Endometrial microvascular endothelial cells (primary cell): Measurements from ENCODE around the gene MYO10. TPM values are rescaled to one million over a fixed set of nuclear protein-coding genes. Genes with fewer than 3 reads are reported as not detected.

Experiments used
- in situ Hi-C: cut with HindIII; loops from 2 replicates; pipeline ENCODE4 v1.10.0; 2017; ENCODE audit warnings: low sequenced_read_pairs, low pct_unique_long_range_greater_than_20kb; ENCODE audit errors: inconsistent ontology term
- total RNA-seq: library from RNA; depleted of rRNA; stranded (reverse); fragments of >200 nt; gene quantifications from one replicate; pipeline ENCODE4 v1.2.3, GENCODE V29; 2015; ENCODE audit errors: inconsistent ontology term

Gene MYO10
- total RNA-seq, 1 donor from 2014 or later = 36.3 TPM

DNA sequence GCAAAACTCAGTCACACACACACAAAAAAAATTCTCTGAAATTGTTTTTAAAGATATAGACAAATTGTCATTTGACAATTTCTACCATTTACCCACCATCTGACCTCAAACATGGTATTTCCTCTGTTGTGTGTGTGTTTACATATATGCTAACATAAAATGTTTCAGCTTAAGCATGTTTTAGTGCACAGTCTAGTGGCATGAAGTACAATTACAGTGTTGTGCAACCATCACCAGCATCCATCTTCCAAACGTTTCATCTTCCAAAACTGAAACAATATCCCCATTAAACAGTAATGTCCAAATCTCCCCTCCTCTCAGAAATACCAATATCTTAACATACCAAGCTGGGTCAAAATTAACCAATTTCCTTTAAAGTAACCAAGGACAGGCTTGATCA lies 65.2 kb downstream of the MYO10 start:
- in situ Hi-C loops = no loop called here

DNA sequence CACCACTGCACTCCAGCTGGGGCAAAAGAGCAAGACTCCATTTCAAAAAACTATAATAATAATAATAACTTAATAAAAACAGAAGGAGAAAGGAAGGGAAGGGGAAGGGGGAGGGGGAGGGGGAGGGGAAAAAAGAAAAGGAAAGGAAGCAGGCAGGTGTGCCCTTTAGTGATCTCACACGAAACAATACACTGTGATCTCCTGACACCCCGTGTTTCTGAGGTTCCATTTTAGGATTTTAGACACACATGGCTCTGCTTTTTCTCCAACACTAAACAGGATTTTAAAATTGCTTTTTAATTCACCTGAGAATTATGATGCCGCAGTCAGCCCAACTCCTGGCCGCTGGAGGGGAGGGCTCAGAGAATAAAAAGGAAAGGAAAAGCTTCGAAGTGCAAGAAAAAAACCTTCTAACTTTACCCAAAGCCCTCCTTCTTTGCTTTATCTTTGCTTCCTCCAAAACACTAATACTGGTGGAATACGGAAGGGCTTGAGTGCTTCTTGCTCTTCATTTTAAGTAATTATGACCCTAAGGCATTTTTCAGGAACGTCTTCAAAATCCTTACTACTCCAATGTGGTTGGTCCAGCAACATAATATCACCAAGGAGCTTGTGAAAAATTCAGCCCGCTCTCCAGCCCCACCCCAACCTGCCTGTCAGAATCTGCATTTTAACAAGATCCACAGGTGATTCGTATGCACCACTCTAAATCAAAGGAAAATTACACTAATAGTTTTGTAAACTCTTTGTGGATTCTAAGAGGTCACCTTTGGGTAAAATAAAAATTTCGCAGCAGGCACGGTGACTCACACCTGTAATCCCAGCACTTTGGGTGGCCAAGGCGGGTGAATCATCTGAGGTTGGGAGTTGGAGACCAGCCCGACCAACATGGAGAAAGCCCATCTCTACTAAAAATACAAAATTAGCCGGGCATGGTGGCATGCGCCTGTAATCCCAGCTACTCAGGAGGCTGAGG lies 66.0 kb downstream of the MYO10 start:
- in situ Hi-C loops = no loop called here

DNA sequence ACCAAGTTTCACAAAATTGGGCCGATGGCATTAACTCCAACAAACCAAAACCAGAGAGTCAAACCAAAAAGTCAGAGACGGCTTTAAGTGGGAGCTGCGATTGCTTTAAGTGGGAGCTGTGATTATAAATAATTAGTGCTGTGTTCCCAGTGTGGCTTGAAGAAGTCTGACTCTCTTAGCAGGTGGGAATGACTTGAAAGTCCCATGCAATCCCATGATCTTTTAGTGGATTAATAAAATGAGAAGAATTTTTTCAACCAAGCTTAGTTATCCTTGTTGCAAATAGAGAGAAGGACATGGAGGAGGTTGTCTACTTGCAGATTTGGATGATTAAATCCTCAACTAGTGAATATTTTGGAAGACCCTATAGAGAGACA lies 68.5 kb downstream of the MYO10 start:
- in situ Hi-C loops = no loop called here

DNA sequence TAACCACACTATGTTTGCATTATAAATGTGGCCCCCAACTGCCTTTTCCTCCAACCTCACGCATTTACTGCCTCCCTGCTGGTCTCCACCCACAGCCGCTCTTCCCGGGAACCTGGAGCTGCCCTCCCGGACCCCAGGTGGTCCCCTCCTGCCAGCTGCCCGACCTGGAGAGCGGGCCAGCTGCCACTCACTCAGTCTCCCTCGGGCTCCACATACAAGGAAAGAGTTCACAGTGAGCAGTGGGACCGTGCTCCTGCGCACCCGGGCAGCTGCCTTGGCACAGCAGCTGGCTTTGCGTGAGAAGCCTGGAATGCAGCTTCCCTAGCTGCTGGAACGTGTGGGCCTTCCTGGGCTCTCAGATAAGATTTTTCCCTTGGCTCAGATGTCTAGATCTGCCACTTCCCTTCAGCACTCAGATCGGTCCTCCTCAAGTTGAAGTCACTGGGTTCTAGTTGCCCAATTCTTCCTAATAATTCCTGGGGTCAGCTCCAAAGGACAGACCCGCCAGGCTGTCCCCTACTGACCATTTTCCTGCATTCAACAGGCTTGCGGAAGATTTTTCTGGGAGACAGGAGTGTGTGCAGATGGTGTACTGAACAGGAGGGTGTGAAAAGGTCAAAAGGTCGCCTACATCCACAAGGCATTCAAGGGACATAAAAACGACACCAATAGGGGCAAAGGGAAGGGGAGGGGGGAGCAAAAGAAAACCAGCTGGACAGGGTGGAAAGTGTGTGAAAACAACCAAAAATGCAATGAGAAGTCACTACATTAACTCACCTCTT lies 69.1 kb downstream of the MYO10 start:
- in situ Hi-C loops = no loop called here

DNA sequence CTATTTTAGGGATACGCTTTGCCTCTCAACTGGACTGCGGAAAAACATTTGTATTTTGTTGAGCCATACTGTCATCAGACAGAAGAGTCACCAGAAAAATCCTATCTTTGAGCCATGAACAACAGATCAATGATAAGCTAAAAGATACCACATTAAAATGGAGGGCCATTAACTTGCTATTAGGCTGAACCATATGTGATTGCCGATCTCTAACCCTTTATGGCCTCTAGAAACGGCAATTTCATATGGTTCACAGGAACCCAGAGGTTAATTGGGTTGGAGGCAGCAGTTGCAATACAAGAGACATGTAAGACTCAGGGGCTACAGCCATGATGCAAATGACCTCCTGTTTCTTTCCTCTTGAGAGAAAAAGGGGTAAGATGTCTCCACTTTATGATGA lies 69.8 kb downstream of the MYO10 start:
- in situ Hi-C loops = no loop called here

DNA sequence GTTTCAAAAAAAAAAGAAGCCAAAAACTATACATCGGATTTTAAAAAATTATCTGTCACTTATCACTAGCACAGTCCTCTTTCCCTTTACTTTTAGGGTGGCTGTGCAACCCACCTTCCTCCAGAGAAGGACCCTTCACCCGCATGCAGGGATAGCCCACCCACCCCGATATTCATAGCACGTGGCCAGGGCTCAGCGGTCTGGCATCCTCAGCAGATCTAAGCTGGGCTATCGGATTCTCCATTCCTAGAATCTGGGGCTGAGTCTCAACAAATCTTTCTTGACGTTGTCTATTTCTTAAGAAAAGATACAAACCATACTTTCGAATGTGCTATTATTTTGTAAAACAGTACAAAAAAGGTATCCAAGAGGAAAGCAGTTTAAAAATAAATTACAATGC lies 70.9 kb downstream of the MYO10 start:
- in situ Hi-C loops = no loop called here

DNA sequence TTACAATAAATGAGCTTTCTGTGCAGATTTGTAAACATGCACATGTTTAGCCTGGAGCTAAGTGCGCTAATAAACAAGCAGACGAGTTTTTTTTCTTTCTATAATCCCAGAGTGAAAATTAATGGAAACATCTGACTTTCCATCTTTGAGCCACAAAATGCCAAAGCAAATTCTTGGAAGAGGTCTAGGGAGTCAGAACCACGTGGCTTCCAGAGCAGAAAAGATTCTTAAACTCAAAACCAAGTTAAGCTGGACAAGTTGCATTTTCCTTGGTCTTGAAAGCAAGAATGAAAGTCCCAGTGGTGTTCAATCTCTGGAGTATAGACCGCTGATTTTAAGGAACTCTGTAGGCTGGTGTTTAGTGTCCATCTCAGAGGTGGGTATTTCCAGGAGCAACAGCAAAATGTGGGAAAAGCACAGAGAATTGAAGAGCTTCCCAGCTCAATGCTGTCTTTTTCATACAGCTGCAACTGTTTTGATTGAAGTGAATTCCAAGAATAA lies 71.4 kb downstream of the MYO10 start:
- in situ Hi-C loops = no loop called here

DNA sequence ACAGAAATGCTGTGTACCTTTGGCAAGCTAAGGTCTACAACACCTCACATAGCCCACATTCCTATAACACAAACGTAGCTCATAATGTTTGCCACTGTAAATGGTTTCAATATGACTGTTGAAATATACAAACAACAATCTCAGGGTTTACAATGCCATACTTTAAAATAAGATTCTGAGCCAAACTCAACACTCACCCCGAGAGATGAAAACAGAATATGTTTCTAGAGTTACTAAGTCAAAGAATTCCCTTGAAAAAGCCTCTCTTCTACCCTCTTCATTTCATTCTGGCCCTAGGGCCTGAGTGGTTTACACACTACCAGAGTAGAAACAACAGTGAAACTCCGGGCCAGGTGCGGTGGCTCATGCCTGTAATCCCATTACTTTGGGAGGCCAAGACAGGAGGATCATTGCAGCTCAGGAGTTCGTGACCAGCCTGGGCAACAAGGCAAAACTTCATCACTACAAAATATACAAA lies 72.6 kb downstream of the MYO10 start:
- in situ Hi-C loops = no loop called here

DNA sequence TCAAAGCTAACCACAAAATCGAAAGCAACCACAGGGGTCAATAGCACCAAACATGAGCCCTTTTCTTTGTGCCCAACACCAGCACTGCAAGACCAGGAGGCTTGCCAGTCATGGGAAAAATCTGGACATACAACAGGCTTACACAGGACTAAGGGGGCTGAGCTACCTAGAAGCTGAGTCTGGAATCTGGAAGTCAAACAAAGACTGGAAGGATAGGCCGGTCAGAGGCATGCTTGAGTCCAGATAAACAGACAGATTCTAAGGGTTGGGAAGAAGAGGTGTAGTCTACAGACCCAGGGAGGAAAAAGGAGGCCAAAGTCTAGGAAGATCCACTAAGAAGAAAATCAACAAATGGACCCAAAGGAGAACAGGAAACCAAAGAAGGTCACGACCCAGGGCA lies 73.3 kb downstream of the MYO10 start:
- in situ Hi-C loops = no loop called here

DNA sequence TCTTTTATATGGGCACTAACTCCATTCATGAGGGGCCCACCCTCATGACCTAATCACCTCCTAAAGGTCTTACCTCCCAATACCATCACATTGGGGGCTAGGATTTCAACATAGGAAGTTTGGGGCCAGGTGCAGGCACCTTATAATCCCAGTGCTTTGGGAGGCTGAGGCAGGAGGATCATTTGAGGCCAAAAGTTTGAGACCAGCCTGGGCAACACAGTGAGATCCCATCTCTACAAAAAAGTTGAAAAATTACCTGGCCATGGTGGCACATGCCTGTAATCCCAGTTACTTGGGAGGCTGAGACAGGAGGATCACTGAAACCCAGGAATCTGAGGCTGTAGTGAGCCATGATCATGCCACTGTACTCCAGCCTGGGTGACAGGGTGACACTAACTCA lies 76.7 kb downstream of the MYO10 start:
- in situ Hi-C loops = no loop called here

DNA sequence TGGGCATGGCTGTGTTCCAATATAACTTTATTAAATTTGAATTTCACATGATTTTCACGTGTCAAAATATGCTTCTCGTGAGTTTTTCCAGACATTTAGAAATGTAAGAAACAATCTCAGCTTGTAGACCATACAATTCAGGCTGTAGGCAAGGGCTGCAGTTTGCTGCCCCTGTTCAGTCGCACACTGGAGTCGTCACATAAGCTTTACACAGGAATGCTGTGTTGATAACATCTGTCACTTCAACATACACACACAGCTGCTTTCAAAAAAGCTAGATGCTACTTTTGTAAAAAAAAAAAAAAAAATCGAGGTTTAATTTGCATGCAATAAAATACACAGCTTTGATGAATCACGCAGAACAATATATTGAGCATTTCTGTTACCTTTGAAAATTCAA lies 77.9 kb downstream of the MYO10 start:
- in situ Hi-C loops = no loop called here

DNA sequence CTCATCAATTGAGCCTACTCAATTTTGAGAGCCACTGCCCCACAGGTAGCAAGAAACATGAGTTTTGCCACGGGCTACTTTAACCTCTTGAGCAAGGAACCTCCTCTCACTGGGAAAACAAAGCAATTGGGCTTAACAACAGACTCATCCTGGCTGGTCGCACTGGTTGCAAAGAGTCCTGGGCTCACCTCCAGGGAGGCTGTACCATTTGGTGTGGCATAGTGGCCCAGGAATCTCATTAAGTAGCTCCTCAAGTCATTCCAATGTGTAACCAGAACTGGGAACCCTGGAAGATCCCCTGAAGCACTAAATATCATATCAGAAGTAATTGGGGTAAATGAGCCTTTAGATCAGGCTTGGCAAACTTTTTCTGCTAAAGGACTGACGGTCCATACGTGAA lies 78.5 kb downstream of the MYO10 start:
- in situ Hi-C loops = no loop called here

DNA sequence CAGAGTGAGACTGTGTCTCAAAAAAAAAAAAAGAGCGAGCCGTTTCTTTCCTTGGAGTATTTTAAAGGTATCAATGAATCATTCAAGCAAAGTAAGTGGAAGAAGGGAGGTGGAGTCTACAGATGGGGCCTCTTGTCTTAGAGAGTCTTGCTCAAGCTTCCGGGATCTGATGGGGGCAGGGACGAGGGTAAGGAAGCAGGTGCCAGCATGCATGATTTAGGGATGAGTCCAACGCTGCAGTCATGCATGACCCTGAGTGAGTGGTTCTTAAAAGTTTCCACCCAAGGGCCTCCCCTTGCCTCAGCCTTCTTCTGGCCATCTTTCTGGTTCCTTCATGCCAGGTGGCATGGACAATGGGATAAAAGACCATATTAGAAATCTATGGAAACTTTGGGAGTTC lies 79.6 kb downstream of the MYO10 start:
- in situ Hi-C loops = no loop called here

DNA sequence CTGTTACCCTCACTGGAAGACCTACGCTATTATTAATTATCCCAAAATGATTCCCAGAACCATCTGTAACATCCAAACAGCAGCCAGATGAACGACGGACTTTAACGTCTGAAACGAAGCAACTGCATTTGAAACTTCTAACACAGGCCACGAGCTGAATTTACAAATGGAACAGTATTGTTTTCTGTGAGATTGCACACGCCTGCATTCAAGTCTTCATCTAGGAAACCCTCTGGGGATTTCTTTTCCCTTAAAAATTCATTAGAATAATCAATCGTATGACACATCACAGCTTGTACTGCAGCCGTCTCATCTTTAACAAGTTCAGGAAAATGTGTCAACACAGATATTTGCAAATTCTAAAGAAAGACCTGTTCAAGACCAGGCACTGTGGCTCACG lies 80.2 kb downstream of the MYO10 start:
- in situ Hi-C loops = no loop called here

DNA sequence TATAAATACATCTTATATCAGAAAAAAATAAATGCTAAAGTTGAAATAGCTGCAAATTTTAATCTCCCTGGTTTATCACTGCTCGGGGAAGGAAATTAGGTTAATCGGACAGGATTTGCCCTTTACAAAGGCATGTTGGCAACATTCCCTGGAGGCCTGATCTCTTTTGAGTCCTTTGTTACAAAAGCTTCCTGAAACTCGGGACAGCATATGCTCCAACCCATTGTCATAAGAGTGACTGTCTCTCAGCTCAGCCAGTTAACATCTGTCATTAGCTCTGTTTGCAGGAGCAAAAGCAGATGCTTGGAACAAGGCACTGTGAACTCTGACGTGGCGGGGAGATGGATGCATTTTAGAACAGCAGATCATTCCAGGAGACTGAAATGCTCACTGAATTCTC lies 80.6 kb downstream of the MYO10 start:
- in situ Hi-C loops = no loop called here

DNA sequence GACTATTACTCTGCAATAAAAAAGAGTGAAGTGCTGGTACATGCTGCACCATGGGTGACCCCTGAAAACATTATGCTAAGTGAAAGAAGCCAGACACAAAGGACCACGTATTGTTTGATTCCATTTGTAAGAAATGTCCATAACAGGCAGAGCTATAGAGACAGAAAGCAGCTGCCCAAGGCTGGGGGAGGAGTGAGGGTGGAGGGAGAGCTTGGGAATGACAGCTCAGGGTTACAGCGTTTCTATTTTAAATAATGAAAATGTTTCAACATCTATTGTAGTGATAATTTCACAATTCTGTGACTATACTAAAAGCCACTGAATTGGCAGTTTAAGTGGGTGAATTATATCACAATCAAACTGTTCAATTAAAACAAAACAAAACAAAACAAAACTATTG lies 81.7 kb downstream of the MYO10 start:
- in situ Hi-C loops = no loop called here

DNA sequence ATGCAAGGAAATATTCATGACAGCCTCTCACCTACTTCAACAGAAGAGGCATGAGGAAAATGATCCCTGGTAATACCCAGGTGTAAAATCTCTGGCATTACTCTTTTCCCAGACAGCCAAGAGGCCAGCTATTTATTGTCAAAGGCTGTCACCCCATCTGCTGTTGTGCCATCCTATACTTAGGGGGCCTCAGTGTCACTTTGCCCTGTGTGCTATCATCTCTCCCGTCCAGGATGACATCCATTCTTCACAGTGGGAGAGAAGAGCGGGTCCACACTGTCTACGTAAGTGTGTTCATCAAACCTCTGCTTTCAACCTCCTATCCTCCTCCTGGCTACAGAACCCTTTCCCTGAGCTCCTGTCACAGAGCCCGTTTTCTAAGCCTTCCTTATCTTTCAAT lies 82.6 kb downstream of the MYO10 start:
- in situ Hi-C loops = no loop called here

DNA sequence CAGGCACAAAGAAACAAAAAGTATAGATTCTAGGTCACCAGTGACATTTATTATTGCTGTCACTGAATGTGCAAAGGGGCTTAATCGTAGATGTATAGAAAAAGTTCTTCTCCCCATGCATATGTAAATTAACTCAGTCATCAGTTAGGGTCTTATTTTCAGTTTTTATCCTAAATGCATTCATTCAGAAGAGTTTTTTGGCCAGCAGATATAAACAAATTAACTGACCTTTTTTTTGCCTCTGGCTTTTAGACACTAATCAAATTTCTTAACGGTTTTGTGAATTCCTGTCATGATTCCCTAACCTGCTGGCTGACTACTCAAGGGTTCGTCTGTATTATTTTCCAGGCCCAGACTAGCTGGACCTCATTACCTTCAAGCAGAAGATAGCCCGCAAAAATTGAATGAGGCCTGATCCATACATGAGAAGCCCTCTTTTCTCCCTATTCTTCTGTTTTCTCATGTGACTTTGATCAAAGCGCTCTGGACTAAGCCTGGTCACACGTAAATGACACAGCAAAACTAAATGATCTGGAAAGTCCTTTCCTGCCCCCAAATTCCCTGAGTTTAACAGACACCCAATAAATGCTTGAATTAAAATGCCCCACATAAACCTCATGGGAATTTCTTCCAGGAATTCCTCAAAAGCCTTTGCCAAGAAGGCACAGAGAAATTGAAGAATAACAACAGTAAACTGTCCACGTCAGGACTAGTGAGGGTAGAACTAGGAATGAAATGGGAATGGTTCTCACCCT lies 83.7 kb downstream of the MYO10 start:
- in situ Hi-C loops = no loop called here

DNA sequence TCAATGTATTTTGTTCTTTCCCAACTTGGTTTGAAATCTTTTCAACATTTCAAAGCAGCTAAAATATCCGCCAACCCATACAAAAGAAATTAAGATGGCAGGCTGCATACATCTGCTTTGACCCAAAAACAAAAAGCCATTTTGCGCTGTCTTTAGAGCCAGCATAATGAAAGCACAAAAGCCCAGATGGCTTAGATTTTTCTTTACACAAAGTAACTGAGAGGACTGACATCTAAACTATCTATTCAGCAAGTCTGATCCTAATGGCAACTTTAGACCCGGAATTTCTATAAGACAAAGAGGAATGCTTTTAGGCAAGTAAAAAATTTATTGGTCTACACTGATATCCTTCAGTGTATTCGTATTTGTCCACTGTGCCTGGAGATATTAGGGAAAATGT lies 86.3 kb downstream of the MYO10 start:
- in situ Hi-C loops = no loop called here
